ENCODE measurements around the gene ZDHHC4. TPM values are rescaled to one million over a fixed set of nuclear protein-coding genes. Genes with fewer than 3 reads are reported as not detected.
A peak's percentile ranks its signal among the peaks of the same experiment; 100 is the strongest.

Gene ZDHHC4
- polyA plus RNA-seq, 3 donors from 2014 or later: 60.5 to 135 (median 69.4) TPM

- H3K27me3 Mint-ChIP-seq (ENCODE audit: low read depth in 3 of 3): peaks cover 0 to 5% (median 0%) of the 10 kb centered on the region in 3 donors
- no peak for DNase-seq
- H3K9me3 Mint-ChIP-seq: no peaks in the 10 kb centered on the region
- peaks cover 11 to 38% (median 11%) of the 10 kb centered on the region in 3 donors for H3K36me3 Mint-ChIP-seq
- no peak overlapping the region for H3K27ac Mint-ChIP-seq
- H3K4me3 Mint-ChIP-seq: no peak overlapping the region
- peaks cover 0 to 11% of the 10 kb centered on the region in 2 donors for H3K4me1 Mint-ChIP-seq
These were observed 22.8 kb downstream of the ZDHHC4 start for GRCh38 chr7:6600093-6600492.

GRCh38 chr7:6604458-6604857 lies 27.2 kb downstream of the ZDHHC4 start:
- peaks cover 4 to 15% (median 5%) of the 10 kb centered on the region in 3 donors for H3K36me3 Mint-ChIP-seq
- peaks cover 0 to 6% of the 10 kb centered on the region in 2 donors for H3K4me1 Mint-ChIP-seq
- H3K9me3 Mint-ChIP-seq: no peaks in the 10 kb centered on the region
- H3K4me3 Mint-ChIP-seq: no peak overlapping the region
- DNase-seq: no peak
- H3K27ac Mint-ChIP-seq: no peak overlapping the region
- peaks cover 0 to 3% (median 0%) of the 10 kb centered on the region in 3 donors for H3K27me3 Mint-ChIP-seq (ENCODE audit: low read depth in 3 of 3)

GRCh38 chr7:6606866-6607583 lies 29.8 kb downstream of the ZDHHC4 start:
- Mint-ChIP-seq H3K9me3 (no peaks in the 10 kb centered on the region), H3K36me3 (peaks cover 3 to 9% (median 5%) of the 10 kb centered on the region in 3 donors), H3K4me1 (peaks cover 0 to 6% of the 10 kb centered on the region in 2 donors)

GRCh38 chr7:6607651-6608051 lies 30.4 kb downstream of the ZDHHC4 start:
- Mint-ChIP-seq H3K36me3 (peaks cover 0 to 6% (median 5%) of the 10 kb centered on the region in 3 donors), H3K27me3 (ENCODE audit: low read depth in 3 of 3) (peaks cover 0 to 5% (median 0%) of the 10 kb centered on the region in 3 donors), H3K27ac (no peak overlapping the region), H3K9me3 (no peaks in the 10 kb centered on the region), H3K4me1 (peaks cover 0 to 2% of the 10 kb centered on the region in 2 donors), H3K4me3 (no peak overlapping the region)
- DNase-seq: no peak

More at GRCh38 chr7:6606866-6607583, 29.8 kb downstream of the ZDHHC4 start:
- Mint-ChIP-seq H3K27me3 (ENCODE audit: low read depth in 3 of 3) (peaks cover 0 to 5% (median 0%) of the 10 kb centered on the region in 3 donors), H3K4me3 (no peak overlapping the region), H3K27ac (no peak overlapping the region)
- DNase-seq: no peak

GRCh38 chr7:6608081-6608480 lies 30.8 kb downstream of the ZDHHC4 start:
- H3K27ac Mint-ChIP-seq: no peak overlapping the region
- no peak for DNase-seq
- no peak overlapping the region for H3K4me3 Mint-ChIP-seq
- peaks cover 0 to 2% of the 10 kb centered on the region in 2 donors for H3K4me1 Mint-ChIP-seq
- peaks cover 0 to 5% (median 0%) of the 10 kb centered on the region in 3 donors for H3K27me3 Mint-ChIP-seq (ENCODE audit: low read depth in 3 of 3)
- H3K36me3 Mint-ChIP-seq: peaks cover 0 to 6% (median 5%) of the 10 kb centered on the region in 3 donors
- no peaks in the 10 kb centered on the region for H3K9me3 Mint-ChIP-seq

GRCh38 chr7:6608794-6609193 lies 31.5 kb downstream of the ZDHHC4 start:
- no peaks in the 10 kb centered on the region for H3K9me3 Mint-ChIP-seq
- H3K36me3 Mint-ChIP-seq: peaks cover 0 to 6% (median 5%) of the 10 kb centered on the region in 3 donors
- H3K27ac Mint-ChIP-seq: no peak overlapping the region
- no peak for DNase-seq
- H3K4me1 Mint-ChIP-seq: peaks cover 0 to 2% of the 10 kb centered on the region in 2 donors
- H3K27me3 Mint-ChIP-seq (ENCODE audit: low read depth in 3 of 3): peaks cover 0 to 5% (median 0%) of the 10 kb centered on the region in 3 donors
- H3K4me3 Mint-ChIP-seq: no peak overlapping the region

- H3K9me3 Mint-ChIP-seq: no peaks in the 10 kb centered on the region
- DNase-seq: no peak
- peaks cover 0 to 5% (median 3%) of the 10 kb centered on the region in 3 donors for H3K27me3 Mint-ChIP-seq (ENCODE audit: low read depth in 3 of 3)
- peaks cover 0 to 4% (median 0%) of the 10 kb centered on the region in 3 donors for H3K36me3 Mint-ChIP-seq
- H3K4me1 Mint-ChIP-seq: peaks cover 12 to 13% of the 10 kb centered on the region in 2 donors
- peak overlapping the region in 3 of 5 donors; percentile 38 to 68 (median 65) for H3K4me3 Mint-ChIP-seq
- H3K27ac Mint-ChIP-seq: peak overlapping the region in 1 of 6 donors; percentile 62
These were observed 35.6 kb downstream of the ZDHHC4 start for GRCh38 chr7:6612819-6613218.

- no peaks in the 10 kb centered on the region for H3K9me3 Mint-ChIP-seq
- H3K36me3 Mint-ChIP-seq: peaks cover 0 to 4% (median 0%) of the 10 kb centered on the region in 3 donors
- H3K27me3 Mint-ChIP-seq (ENCODE audit: low read depth in 3 of 3): peaks cover 0 to 5% (median 3%) of the 10 kb centered on the region in 3 donors
- peak overlapping the region; percentile 17 to 82 (median 47) for H3K4me3 Mint-ChIP-seq
- DNase-seq: no peak
- H3K27ac Mint-ChIP-seq: no peak overlapping the region
- H3K4me1 Mint-ChIP-seq: peaks cover 12 to 13% of the 10 kb centered on the region in 2 donors
These were observed 36.5 kb downstream of the ZDHHC4 start for GRCh38 chr7:6613706-6614105.

GRCh38 chr7:6614953-6615722 lies 37.9 kb downstream of the ZDHHC4 start, which contains the start of gene ZNF853:
TSS of gene ZNF853 (plus strand) at chr7:6615610. CDS start at chr7:6616175, 565 bp downstream.
- Mint-ChIP-seq H3K27ac (peak within 1 kb of the TSS in 5 of 6 donors; percentile 23 to 82 (median 79)), H3K27me3 (ENCODE audit: low read depth in 3 of 3) (peaks cover 0 to 5% (median 3%) of the 10 kb centered on the region in 3 donors), H3K4me1 (peaks cover 19 to 21% of the 10 kb centered on the region in 2 donors), H3K4me3 (peak within 1 kb of the TSS; percentile 82 to 91 (median 88)), H3K9me3 (no peaks in the 10 kb centered on the region), H3K36me3 (peaks cover 0 to 4% (median 3%) of the 10 kb centered on the region in 3 donors)
- peak; percentile 37 to 40 (median 39) for DNase-seq

- Mint-ChIP-seq H3K9me3 (no peaks in the 10 kb centered on the region), H3K36me3 (peaks cover 0 to 4% (median 4%) of the 10 kb centered on the region in 3 donors), H3K27me3 (ENCODE audit: low read depth in 3 of 3) (peaks cover 0 to 5% (median 3%) of the 10 kb centered on the region in 3 donors), H3K4me3 (peak overlapping the region; percentile 57 to 76 (median 61)), H3K27ac (peak overlapping the region in 1 of 6 donors; percentile 62), H3K4me1 (peaks cover 21 to 25% of the 10 kb centered on the region in 2 donors)
- peak in 2 of 3 donors; percentile 13 to 14 for DNase-seq
These were observed 38.7 kb downstream of the ZDHHC4 start for GRCh38 chr7:6615723-6616555.

GRCh38 chr7:6616854-6617643 lies 39.8 kb downstream of the ZDHHC4 start:
- DNase-seq: no peak
- Mint-ChIP-seq H3K27me3 (ENCODE audit: low read depth in 3 of 3) (peaks cover 0 to 5% (median 1%) of the 10 kb centered on the region in 3 donors), H3K9me3 (no peaks in the 10 kb centered on the region), H3K27ac (peak overlapping the region in 5 of 6 donors; percentile 7 to 79 (median 34)), H3K4me3 (peak overlapping the region; percentile 66 to 82 (median 78)), H3K4me1 (peaks cover 30 to 33% of the 10 kb centered on the region in 2 donors), H3K36me3 (peaks cover 6 to 13% (median 10%) of the 10 kb centered on the region in 3 donors)

- no peaks in the 10 kb centered on the region for H3K9me3 Mint-ChIP-seq
- peaks cover 0 to 5% (median 1%) of the 10 kb centered on the region in 3 donors for H3K27me3 Mint-ChIP-seq (ENCODE audit: low read depth in 3 of 3)
- DNase-seq: no peak
- peaks cover 35 to 41% of the 10 kb centered on the region in 2 donors for H3K4me1 Mint-ChIP-seq
- no peak overlapping the region for H3K4me3 Mint-ChIP-seq
- peaks cover 6 to 13% (median 10%) of the 10 kb centered on the region in 3 donors for H3K36me3 Mint-ChIP-seq
- H3K27ac Mint-ChIP-seq: peak overlapping the region in 2 of 6 donors; percentile 13 to 62
These were observed 41.4 kb downstream of the ZDHHC4 start for GRCh38 chr7:6618621-6619020.
